ENCODE results near the gene OR51A2. TPM values are rescaled to one million over a fixed set of nuclear protein-coding genes. Genes with fewer than 3 reads are reported as not detected.

Gene OR51A2
- not detected in 5 replicates for total RNA-seq (2022; extraction: Qiagen RNA extraction; ENCODE audit: low read depth)

GRCh38 chr11:4955613-4956012 is at the start of gene OR51A2:
Gene OR51A2, minus strand, starts transcription at chr11:4955713. Its CDS starts 0 bp downstream, at chr11:4955713.

GRCh38 chr11:4994551-4994950 is 39.0 kb upstream of the OR51A2 start, which contains the start of gene OR51L1:
Gene OR51L1, plus strand, starts transcription at chr11:4994851. Its CDS starts 4,132 bp downstream, at chr11:4998983.

GRCh38 chr11:4947505-4947904 is 8.0 kb downstream of the OR51A2 start, which contains the start of gene OR51A4:
Gene OR51A4, minus strand, starts transcription at chr11:4947605. Its CDS starts 505 bp downstream, at chr11:4947100.

GRCh38 chr11:4924239-4924638 is 31.3 kb downstream of the OR51A2 start, which contains the start of gene OR51G1:
Gene OR51G1, minus strand, starts transcription at chr11:4924339. Its CDS starts 0 bp downstream, at chr11:4924339.

GRCh38 chr11:4919250-4919649 is 36.3 kb downstream of the OR51A2 start, which contains the start of gene OR51G2:
Gene OR51G2, minus strand, starts transcription at chr11:4919350. Its CDS starts 3,687 bp downstream, at chr11:4915663.

Other genes with a start within 250 kb of the OR51A2 start
- gene OR51F1, start 185.8 kb downstream of the OR51A2 start, total RNA-seq (2022; extraction: Qiagen RNA extraction; ENCODE audit: low read depth) = not detected in 5 replicates
- gene OR52R1, start 151.3 kb downstream of the OR51A2 start, total RNA-seq (2022; extraction: Qiagen RNA extraction; ENCODE audit: low read depth) = not detected in 5 replicates
- gene OR51F2, start 134.4 kb downstream of the OR51A2 start, total RNA-seq (2022; extraction: Qiagen RNA extraction; ENCODE audit: low read depth) = not detected in 5 replicates
- gene OR51S1, start 106.5 kb downstream of the OR51A2 start, total RNA-seq (2022; extraction: Qiagen RNA extraction; ENCODE audit: low read depth) = not detected in 5 replicates
- not detected in 5 replicates for gene OR51T1, start 73.8 kb downstream of the OR51A2 start, total RNA-seq (2022; extraction: Qiagen RNA extraction; ENCODE audit: low read depth)
- gene OR51A7, start 51.9 kb downstream of the OR51A2 start, total RNA-seq (2022; extraction: Qiagen RNA extraction; ENCODE audit: low read depth) = not detected in 5 replicates
- gene OR51G2, start 36.4 kb downstream of the OR51A2 start, total RNA-seq (2022; extraction: Qiagen RNA extraction; ENCODE audit: low read depth) = not detected in 5 replicates
- not detected in 5 replicates for gene OR51G1, start 31.4 kb downstream of the OR51A2 start, total RNA-seq (2022; extraction: Qiagen RNA extraction; ENCODE audit: low read depth)
- gene OR51A4, start 8.1 kb downstream of the OR51A2 start, total RNA-seq (2022; extraction: Qiagen RNA extraction; ENCODE audit: low read depth) = not detected in 5 replicates
- gene OR51L1, start 39.1 kb upstream of the OR51A2 start, total RNA-seq (2022; extraction: Qiagen RNA extraction; ENCODE audit: low read depth) = not detected in 5 replicates
- gene OR52J3, start 90.8 kb upstream of the OR51A2 start, total RNA-seq (2022; extraction: Qiagen RNA extraction; ENCODE audit: low read depth) = not detected in 5 replicates
- not detected in 5 replicates for gene OR52E2, start 103.9 kb upstream of the OR51A2 start, total RNA-seq (2022; extraction: Qiagen RNA extraction; ENCODE audit: low read depth)
- not detected in 5 replicates for gene OR52E1, start 113.9 kb upstream of the OR51A2 start, total RNA-seq (2022; extraction: Qiagen RNA extraction; ENCODE audit: low read depth)
- not detected in 5 replicates for gene OR52A5, start 182.6 kb upstream of the OR51A2 start, total RNA-seq (2022; extraction: Qiagen RNA extraction; ENCODE audit: low read depth)
- not detected in 5 replicates for gene OR52A1, start 199.0 kb upstream of the OR51A2 start, total RNA-seq (2022; extraction: Qiagen RNA extraction; ENCODE audit: low read depth)
- not detected in 5 replicates for gene OR51V1, start 245.0 kb upstream of the OR51A2 start, total RNA-seq (2022; extraction: Qiagen RNA extraction; ENCODE audit: low read depth)